A673 (cell line): Measurements from ENCODE around the gene PAX7.

Source experiments
- CTCF ChIP-seq: fragments of 300-800, 200-600 bp; sonication (generic); conservative IDR thresholded peaks from 2 replicates; pipeline ENCODE4 v1.5.1; 2017; ENCODE audit warnings: low read depth, mild to moderate bottlenecking, antibody characterized with exemption, low read length, moderate library complexity, mixed read lengths
- EZH2 ChIP-seq: fragments of 200-600 bp; sonication (generic); IDR thresholded peaks from 2 replicates; pipeline ENCODE4 v1.6.1; 2017; ENCODE audit warnings: borderline replicate concordance, low read depth, mild to moderate bottlenecking, mixed read lengths, antibody characterized with exemption, low read length; ENCODE audit not compliant: poor library complexity, severe bottlenecking

DNA sequence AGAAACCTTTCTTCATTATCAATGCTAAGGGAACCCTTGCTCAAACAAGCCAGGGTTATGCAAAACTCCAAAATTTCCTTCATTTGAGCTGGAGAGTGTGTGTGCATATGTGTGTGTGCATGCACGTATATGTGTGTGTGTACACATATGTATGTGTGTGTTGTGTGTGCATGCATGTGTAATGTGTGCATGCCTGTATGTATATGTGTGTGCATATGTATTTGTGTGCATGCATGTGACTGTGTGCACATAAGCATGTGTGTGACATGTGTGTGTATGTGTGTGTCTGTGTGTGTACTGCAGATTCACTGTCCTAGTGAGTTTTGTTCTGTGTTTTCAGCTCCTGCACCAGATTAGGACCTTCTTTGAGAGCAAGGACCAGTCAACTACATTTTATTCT, 28.2 kb downstream of the PAX7 start:
- TF ChIP-seq EZH2, result no peak
- no peak for TF ChIP-seq CTCF
